IMR-90 (cell line): ENCODE data around the gene OVCH1. TPM values are rescaled to one million over a fixed set of nuclear protein-coding genes. Genes with fewer than 3 reads are reported as not detected.

Source experiments
- ATAC-seq: fragments of 200-7000 bp; cut with Tn5 transposase; 2 replicates; pipeline ENCODE4 v1.9.1; 2020; ENCODE audit warnings: low read depth, mild to moderate bottlenecking, moderate library complexity
- BruUV-seq: library from RNA; stranded (reverse); fragments of 400-500 nt; replicated peaks from 2 replicates; lab custom pipeline; 2021; lab: Mats Ljungman, UMichigan
- CTCF ChIA-PET: fragments of 300-600 bp; formaldehyde crosslinking; extraction: SDS; loops from one replicate; lab custom pipeline; 2021; ENCODE audit warnings: antibody characterized with exemption; lab: Yijun Ruan, JAX
- POLR2A ChIA-PET: fragments of 300-600 bp; sonication (Branson Sonifier 250); formaldehyde crosslinking; loops from one replicate; lab custom pipeline; 2022; ENCODE audit warnings: antibody characterized with exemption; ENCODE audit not compliant: unreplicated experiment; lab: Charles Lee
- DNase-seq: peaks from one replicate; pipeline ENCODE4 v3.0.0; 2013
- H2AFZ ChIP-seq: replicated peaks from 2 replicates; pipeline ENCODE3; 2013; ENCODE audit warnings: low read length, mild to moderate bottlenecking; ENCODE audit not compliant: poor library complexity
- H2AK5ac ChIP-seq: 2 replicates; pipeline ENCODE4 v1.6.1; 2013; ENCODE audit warnings: low read depth, low read length, inconsistent platforms
- H2AK9ac ChIP-seq: replicated peaks from 2 replicates; pipeline ENCODE3; 2013; ENCODE audit warnings: mild to moderate bottlenecking, low read depth, low read length, moderate library complexity; ENCODE audit not compliant: poor library complexity
- H2BK120ac ChIP-seq: 2 replicates; pipeline ENCODE4 v1.6.1; 2013; ENCODE audit warnings: low read depth, low read length, inconsistent platforms
- H2BK15ac ChIP-seq: 3 replicates; pipeline ENCODE4 v1.6.1; 2013; ENCODE audit warnings: low read depth, low read length, inconsistent platforms
- H2BK20ac ChIP-seq: 2 replicates; pipeline ENCODE4 v1.6.1; 2013; ENCODE audit warnings: low read depth, mild to moderate bottlenecking, inconsistent platforms, low read length, moderate library complexity
- H2BK5ac ChIP-seq: 2 replicates; pipeline ENCODE4 v1.6.1; 2013; ENCODE audit warnings: mild to moderate bottlenecking, low read depth, low read length, inconsistent platforms; ENCODE audit not compliant: poor library complexity, severe bottlenecking
- H3K14ac ChIP-seq: replicated peaks from 2 replicates; pipeline ENCODE4 v1.6.1; 2013; ENCODE audit warnings: low read depth, low read length, inconsistent platforms
- H3K18ac ChIP-seq: 2 replicates; pipeline ENCODE4 v1.6.1; 2013; ENCODE audit warnings: low read depth, low read length, control low read depth
- H3K23ac ChIP-seq: 2 replicates; pipeline ENCODE4 v1.6.1; 2013; ENCODE audit warnings: low read depth, low read length, inconsistent platforms
- H3K27ac ChIP-seq: 2 replicates; pipeline ENCODE4 v1.5.1; 2013; ENCODE audit warnings: mild to moderate bottlenecking, control low read depth, low read length; ENCODE audit not compliant: insufficient read depth
- H3K27me3 ChIP-seq: 2 replicates; pipeline ENCODE4 v1.6.1; 2013; ENCODE audit warnings: low read length; ENCODE audit not compliant: control insufficient read depth, insufficient read depth
- H3K36me3 ChIP-seq: 2 replicates; pipeline ENCODE4 v1.6.1; 2013; ENCODE audit warnings: low read length, mixed read lengths; ENCODE audit not compliant: control insufficient read depth, insufficient read depth
- H3K4ac ChIP-seq: 2 replicates; pipeline ENCODE4 v1.6.1; 2013; ENCODE audit warnings: low read depth, low read length, inconsistent platforms
- H3K4me1 ChIP-seq: 2 replicates; pipeline ENCODE4 v1.6.1; 2013; ENCODE audit warnings: low read length, mixed read lengths; ENCODE audit not compliant: control insufficient read depth, insufficient read depth
- H3K4me2 ChIP-seq: 2 replicates; pipeline ENCODE4 v1.6.1; 2013; ENCODE audit warnings: low read depth, mild to moderate bottlenecking, control low read depth, low read length, moderate library complexity
- H3K4me3 ChIP-seq: 2 replicates; pipeline ENCODE4 v1.5.1; 2013; ENCODE audit warnings: low read depth, mild to moderate bottlenecking, control low read depth, low read length, moderate library complexity; ENCODE audit not compliant: insufficient read depth
- H3K56ac ChIP-seq: 2 replicates; pipeline ENCODE4 v1.6.1; 2013; ENCODE audit warnings: low read length, inconsistent platforms; ENCODE audit not compliant: insufficient read depth; ENCODE audit errors: extremely low read depth
- H3K79me1 ChIP-seq, 2 experiments: 2 replicates each; pipeline ENCODE4 v1.6.1; 2013; ENCODE audit warnings: low read length in 2 of 2, inconsistent platforms in 1 of 2, low read depth in 1 of 2
- H3K9ac ChIP-seq: 2 replicates; pipeline ENCODE4 v1.6.1; 2013; ENCODE audit warnings: low read depth, low read length, control low read depth
- H3K9me1 ChIP-seq: 2 replicates; pipeline ENCODE4 v1.6.1; 2013; ENCODE audit warnings: low read length, inconsistent platforms; ENCODE audit not compliant: insufficient read depth
- H3K9me3 ChIP-seq: 2 replicates; pipeline ENCODE4 v1.6.1; 2013; ENCODE audit warnings: low read length; ENCODE audit not compliant: control insufficient read depth, insufficient read depth
- H4K20me1 ChIP-seq: 2 replicates; pipeline ENCODE4 v1.6.1; 2013; ENCODE audit warnings: low read length, inconsistent platforms; ENCODE audit not compliant: insufficient read depth
- H4K5ac ChIP-seq: 2 replicates; pipeline ENCODE4 v1.6.1; 2013; ENCODE audit warnings: mild to moderate bottlenecking, low read depth, low read length, control low read depth
- H4K8ac ChIP-seq, 2 experiments: 2 replicates each; pipeline ENCODE4 v1.6.1; 2013; ENCODE audit warnings: low read depth in 2 of 2, low read length in 2 of 2, control low read depth in 1 of 2, inconsistent platforms in 1 of 2
- H4K91ac ChIP-seq: 2 replicates; pipeline ENCODE4 v1.6.1; 2013; ENCODE audit warnings: low read depth, low read length, inconsistent platforms; ENCODE audit not compliant: insufficient read depth
- CEBPB ChIP-seq: IDR thresholded peaks from 2 replicates; pipeline ENCODE4 v1.6.1; 2012; ENCODE audit warnings: low read depth, low read length, improper control_type of control experiment
- CHD1 ChIP-seq: IDR thresholded peaks from 2 replicates; pipeline ENCODE4 v1.6.1; 2012; ENCODE audit warnings: low read depth, low read length, improper control_type of control experiment
- MXI1 ChIP-seq: IDR thresholded peaks from 2 replicates; pipeline ENCODE4 v1.6.1; 2012; ENCODE audit warnings: low read depth, mild to moderate bottlenecking, low read length, moderate library complexity, borderline replicate concordance
- NFE2L2 ChIP-seq: fragments of 150-350 bp; IDR thresholded peaks from 2 replicates; pipeline ENCODE4 v1.6.1; 2016; ENCODE audit warnings: low read depth, mild to moderate bottlenecking, low read length
- POLR2A ChIP-seq: IDR thresholded peaks from 2 replicates; pipeline ENCODE4 v1.6.1; 2012; ENCODE audit warnings: mild to moderate bottlenecking, low read depth, low read length
- RAD21 ChIP-seq: IDR thresholded peaks from 2 replicates; pipeline ENCODE4 v1.6.1; 2012; ENCODE audit warnings: low read length, improper control_type of control experiment
- RCOR1 ChIP-seq: IDR thresholded peaks from 2 replicates; pipeline ENCODE4 v1.6.1; 2012; ENCODE audit warnings: mild to moderate bottlenecking, low read length, improper control_type of control experiment; ENCODE audit not compliant: insufficient replicate concordance
- RFX5 ChIP-seq: IDR thresholded peaks from 2 replicates; pipeline ENCODE4 v1.8.0; 2012; ENCODE audit warnings: low read depth, mild to moderate bottlenecking, low read length, moderate library complexity
- WGBS, 2 experiments: methylation state at CpG; one replicate each; pipeline versions ENCODE4 v1.1.5 to v1.1.7; 2013; ENCODE audit warnings: missing lambda C conversion rate in 2 of 2; ENCODE audit not compliant: insufficient read length in 1 of 2; ENCODE audit errors: extremely low coverage in 2 of 2; 5-methylcytosine and 5-hydroxymethylcytosine counted together
- dilution Hi-C: fragments of 300-500 bp; cut with HindIII; formaldehyde crosslinking; loops from one replicate; pipeline ENCODE4 v1.14.3; 2018; ENCODE audit warnings: low sequenced_read_pairs; ENCODE audit not compliant: unreplicated experiment
- in situ Hi-C: fragments of 300-500 bp; cut with MboI; formaldehyde crosslinking; loops from 3 replicates; pipeline ENCODE4 v1.14.3; 2019; ENCODE audit warnings: low sequenced_read_pairs, inconsistent platforms, mixed read lengths
- intact Hi-C: fragments of 100-400 bp; cut with micrococcal nuclease; formaldehyde crosslinking; loops from 2 replicates; pipeline ENCODE4 v1.10.0; 2022
- polyA plus RNA-seq, 3 experiments: library from polyadenylated mRNA; depleted of rRNA; stranded (reverse); fragments of >200 nt; gene quantifications; 2 replicates each; pipeline ENCODE4 v1.2.3, GENCODE V29; 2012; ENCODE audit warnings: low replicate concordance in 1 of 3
- total RNA-seq: library from RNA; depleted of rRNA; stranded (reverse); fragments of >200 nt; gene quantifications from 2 replicates; pipeline ENCODE4 v1.2.3, GENCODE V29; 2012
- TF ChIP-seq, protein P1 (sequence below): fragments of 150-350 bp; IDR thresholded peaks from 2 replicates; pipeline ENCODE4 v1.6.1; 2017; ENCODE audit warnings: mild to moderate bottlenecking, antibody characterized with exemption, low read length, low read depth

OVCH1 gene
- total and polyA plus RNA-seq, 2 of the 4 experiments (the other 2 are of a cell fraction) = 0.05 to 0.18 TPM

DNA sequence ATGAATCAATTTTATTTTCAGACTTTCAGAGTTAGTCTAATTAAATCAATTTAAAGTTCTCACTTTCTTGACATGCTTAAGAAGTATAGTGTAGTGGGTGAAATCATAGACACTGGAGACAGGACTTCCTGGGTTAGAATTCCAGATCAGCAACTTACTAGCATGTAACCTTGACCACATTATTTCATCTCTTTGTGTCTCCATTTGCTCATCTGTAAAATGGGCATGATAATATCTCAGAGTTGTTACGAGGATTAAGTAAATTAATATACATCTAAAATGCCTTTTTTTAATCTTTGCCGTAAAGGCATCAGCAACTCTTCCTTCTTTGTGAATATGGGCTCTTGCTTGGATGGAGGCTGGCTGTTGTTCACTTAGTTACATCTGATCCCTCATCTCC is 115.2 kb downstream of the OVCH1 start:
- Histone ChIP-seq H4K20me1 (no peaks in the 10 kb centered on the region), H4K91ac (no peak overlapping the region), H3K9me1 (no peaks in the 10 kb centered on the region), H4K5ac (no peak overlapping the region), H2BK15ac (no peak overlapping the region), H3K4ac (no peak overlapping the region), H2BK20ac (no peak overlapping the region), H3K14ac (no peak overlapping the region), H3K79me1 (peaks cover 7 to 18% of the 10 kb centered on the region in 2 experiments; a peak in 3 of 4 replicates), H3K4me1 (no peaks in the 10 kb centered on the region), H3K27me3 (no peaks in the 10 kb centered on the region), H4K8ac (no peak overlapping the region), H3K9ac (no peak overlapping the region), H3K4me2 (no peak overlapping the region), H2BK5ac (no peak overlapping the region), H2AFZ (no peak overlapping the region), H3K56ac (no peak overlapping the region), H2AK5ac (no peak overlapping the region), H3K9me3 (no peaks in the 10 kb centered on the region), H3K27ac (no peak overlapping the region), H3K36me3 (no peaks in the 10 kb centered on the region), H3K4me3 (no peak overlapping the region), H2BK120ac (no peak overlapping the region), H3K18ac (no peak overlapping the region), H3K23ac (no peak overlapping the region), H2AK9ac (peak overlapping the region; percentile 72)
- in situ Hi-C loops (no loop called here), intact Hi-C loops (loop anchor here (5.0 kb wide), 1 partner anchor 115 kb away; the partner anchor contains the start of gene OVCH1), dilution Hi-C loops (no loop called here)
- TF ChIP-seq CEBPB = no peak
- no peak for TF ChIP-seq MXI1
- TF ChIP-seq, protein P1, sequence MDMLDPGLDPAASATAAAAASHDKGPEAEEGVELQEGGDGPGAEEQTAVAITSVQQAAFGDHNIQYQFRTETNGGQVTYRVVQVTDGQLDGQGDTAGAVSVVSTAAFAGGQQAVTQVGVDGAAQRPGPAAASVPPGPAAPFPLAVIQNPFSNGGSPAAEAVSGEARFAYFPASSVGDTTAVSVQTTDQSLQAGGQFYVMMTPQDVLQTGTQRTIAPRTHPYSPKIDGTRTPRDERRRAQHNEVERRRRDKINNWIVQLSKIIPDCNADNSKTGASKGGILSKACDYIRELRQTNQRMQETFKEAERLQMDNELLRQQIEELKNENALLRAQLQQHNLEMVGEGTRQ = no peak
- TF ChIP-seq RFX5 = no peak
- no peak for TF ChIP-seq POLR2A
- TF ChIP-seq CHD1 = no peak
- no peak for TF ChIP-seq NFE2L2
- TF ChIP-seq RCOR1 = no peak
- no peak for TF ChIP-seq RAD21
- POLR2A ChIA-PET = no interaction called here
- no CpG with 5 or more reads among the region's 2 CpGs for WGBS, 2 experiments
- CTCF ChIA-PET = no interaction called here
- no peak for ATAC-seq
- no TSS peak for BruUV-seq
- no peak for DNase-seq
